ENCODE results near the gene INHBC. TPM values are rescaled to one million over a fixed set of nuclear protein-coding genes. Genes with fewer than 3 reads are reported as not detected.

The INHBC gene, protein sequence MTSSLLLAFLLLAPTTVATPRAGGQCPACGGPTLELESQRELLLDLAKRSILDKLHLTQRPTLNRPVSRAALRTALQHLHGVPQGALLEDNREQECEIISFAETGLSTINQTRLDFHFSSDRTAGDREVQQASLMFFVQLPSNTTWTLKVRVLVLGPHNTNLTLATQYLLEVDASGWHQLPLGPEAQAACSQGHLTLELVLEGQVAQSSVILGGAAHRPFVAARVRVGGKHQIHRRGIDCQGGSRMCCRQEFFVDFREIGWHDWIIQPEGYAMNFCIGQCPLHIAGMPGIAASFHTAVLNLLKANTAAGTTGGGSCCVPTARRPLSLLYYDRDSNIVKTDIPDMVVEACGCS
- not detected in 2 replicates for total RNA-seq

DNA sequence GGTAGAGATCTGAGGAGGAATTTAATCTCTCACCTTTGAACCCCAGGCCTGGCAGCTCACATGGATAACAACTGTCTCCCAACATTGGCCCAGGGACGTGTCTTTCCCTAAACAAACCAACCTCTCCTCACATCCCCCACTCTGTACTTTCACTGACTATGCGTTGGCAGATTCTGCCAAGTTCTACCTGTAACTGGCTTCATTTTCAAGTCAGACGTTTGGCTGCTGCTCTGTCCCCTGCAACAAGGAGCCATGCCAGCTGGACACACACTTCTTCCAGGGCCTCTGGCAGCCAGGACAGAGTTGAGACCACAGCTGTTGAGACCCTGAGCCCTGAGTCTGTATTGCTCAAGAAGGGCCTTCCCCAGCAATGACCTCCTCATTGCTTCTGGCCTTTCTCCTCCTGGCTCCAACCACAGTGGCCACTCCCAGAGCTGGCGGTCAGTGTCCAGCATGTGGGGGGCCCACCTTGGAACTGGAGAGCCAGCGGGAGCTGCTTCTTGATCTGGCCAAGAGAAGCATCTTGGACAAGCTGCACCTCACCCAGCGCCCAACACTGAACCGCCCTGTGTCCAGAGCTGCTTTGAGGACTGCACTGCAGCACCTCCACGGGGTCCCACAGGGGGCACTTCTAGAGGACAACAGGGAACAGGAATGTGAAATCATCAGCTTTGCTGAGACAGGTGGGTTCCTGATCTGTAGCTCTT lies at the start of gene INHBC:
TSS of gene INHBC (plus strand) at position 268 of the 707 bp plus-strand sequence. CDS start at position 371, 103 bp downstream.

DNA sequence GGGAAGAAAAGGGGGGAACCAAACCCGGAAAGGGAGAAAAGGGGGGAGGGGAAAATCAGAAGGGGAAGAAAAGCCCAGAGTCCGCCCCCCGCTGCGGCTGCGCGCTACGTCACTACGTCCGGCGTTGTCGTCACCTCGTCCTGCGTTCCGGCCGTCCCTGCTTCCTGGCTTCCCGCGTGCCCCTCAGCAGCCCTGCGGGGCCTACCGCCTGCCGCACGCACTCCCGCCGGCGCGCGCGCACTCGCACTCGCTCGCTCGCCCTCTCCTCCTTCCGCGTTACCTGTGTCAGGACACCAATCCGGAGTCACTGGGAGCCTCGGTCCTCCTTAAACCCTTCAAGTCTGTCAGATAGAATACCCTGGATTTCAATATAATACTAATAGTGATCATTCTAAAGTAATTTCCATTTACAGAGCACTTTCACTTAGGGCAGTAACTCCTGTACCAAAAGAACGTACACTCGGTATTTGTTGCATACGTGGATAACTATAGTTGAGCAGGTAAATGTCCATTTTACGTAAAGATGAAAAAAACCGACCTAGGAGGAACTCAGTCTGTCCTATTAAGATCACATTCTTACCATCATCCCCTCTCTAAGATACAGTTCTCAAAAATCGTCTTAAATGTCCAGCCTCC lies 3.5 kb upstream of the INHBC start, which contains the start of gene R3HDM2:
TSS of gene R3HDM2 (minus strand) at position 113 of the 636 bp plus-strand sequence. CDS start 120,615 bp downstream, outside the sequence.

DNA sequence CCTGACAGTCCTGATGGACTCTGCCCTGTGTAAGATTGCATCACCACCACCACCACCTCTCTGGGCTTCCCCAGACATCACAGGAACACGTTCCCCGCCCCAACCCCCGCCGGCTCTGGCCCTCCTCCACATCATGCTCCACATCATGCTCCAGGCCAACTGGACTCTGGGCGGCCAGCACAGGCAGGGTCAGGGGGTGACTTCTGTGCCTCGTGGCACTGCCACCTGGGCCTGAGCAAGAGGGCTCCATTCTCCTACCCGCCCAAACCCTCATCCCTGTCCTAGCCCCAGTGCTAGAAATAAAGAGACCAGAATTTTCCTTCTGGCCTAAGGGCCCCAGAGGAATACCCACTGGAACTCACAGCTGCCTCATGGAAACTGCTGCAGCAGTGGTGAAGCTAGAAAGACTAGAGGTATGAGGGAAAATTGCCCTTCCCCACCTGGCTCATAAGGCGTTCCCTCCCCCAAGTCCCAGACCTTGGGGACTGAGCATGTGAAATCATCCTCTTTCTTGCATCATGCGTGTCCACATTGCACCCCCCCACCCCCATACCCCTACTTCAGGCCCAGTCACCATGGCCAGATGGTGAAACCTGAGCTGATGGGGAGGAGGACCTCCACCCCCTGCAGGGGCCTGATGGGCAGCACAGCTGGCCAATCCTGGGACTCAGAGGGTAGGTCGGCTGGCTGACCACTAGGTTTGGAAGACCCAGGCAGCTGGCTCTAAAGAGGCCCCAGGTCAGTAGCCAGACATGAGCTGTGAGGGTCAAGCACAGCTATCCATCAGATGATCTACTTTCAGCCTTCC lies 20.2 kb downstream of the INHBC start, which contains the start of gene INHBE:
TSS of gene INHBE (plus strand) at position 742 of the 808 bp plus-strand sequence. CDS start 230 bp downstream, outside the sequence.

DNA sequence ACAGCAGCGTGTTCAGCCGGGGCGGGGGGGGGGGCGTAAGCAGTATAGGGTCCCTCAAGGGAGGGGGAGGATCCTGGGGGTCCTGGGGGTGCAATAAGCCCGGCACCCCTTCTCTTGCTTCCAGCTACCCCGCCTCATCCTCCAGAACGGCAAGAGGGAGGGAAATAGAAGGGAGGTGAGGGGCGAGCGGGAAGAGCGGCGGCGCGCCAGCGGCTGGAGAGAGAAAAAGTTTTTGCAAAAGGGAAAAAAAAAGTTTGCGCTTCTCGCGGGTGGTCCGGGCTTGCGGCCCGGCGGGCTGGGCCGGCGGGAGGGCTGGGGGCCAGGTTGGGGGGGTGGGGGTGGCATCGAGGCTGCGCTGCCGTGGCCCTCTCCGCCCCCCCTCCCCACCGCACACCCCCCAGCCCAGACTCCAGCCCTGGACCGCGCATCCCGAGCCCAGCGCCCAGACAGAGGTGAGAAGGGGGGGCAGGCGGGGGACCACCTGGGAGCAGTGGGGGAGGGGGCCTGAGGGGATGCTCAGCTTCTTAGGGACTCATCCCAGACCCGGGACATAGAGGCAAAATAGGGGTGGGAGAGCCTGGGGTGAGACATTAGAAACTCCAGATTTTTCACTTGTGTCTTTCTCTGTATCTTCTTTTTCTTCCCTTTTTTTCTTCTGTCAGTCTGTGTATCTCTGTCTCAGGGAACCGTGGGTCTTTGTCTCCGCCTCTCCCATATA lies 25.3 kb downstream of the INHBC start, which contains the start of gene GLI1:
TSS of gene GLI1 (plus strand) at position 36 of the 718 bp plus-strand sequence. CDS start 3,907 bp downstream, outside the sequence.

DNA sequence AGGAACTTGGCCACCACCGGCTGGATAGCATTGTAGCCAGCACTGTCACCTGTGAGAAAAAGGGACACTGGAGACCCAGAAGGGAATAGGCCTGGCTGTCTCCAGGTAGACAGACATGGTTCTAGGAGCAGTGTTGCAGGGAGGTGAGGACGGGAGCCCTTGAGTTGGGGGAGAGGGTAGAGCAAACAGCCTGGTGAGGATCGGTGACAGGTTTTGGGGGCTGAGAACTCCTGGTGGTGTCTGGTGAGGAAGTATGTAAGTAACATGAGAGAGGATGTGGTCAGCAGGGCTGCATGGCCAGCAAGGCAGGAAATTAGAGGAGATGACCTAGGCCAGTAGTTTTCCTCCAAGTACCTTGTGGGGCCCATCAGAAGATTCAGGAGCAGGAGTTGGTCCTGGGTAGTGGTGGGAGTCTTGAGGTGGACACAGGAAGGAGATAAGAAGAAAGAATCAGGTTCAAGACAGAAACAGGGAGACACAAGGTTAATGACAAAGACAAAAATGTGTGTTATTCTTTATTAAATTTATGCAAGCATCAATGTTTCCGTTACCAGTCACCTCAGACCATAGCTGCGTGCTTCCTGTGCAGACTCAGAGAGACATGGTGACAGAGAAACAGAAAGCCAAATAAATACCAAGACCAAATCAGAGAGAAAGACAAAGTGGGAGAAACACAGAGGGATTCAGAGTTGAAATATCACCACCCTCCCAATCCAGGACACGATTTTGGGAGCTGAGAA lies 45.0 kb downstream of the INHBC start, which contains the start of gene ARHGAP9:
TSS of gene ARHGAP9 (minus strand) at position 491 of the 740 bp plus-strand sequence. CDS start at position 31, 460 bp downstream.

DNA sequence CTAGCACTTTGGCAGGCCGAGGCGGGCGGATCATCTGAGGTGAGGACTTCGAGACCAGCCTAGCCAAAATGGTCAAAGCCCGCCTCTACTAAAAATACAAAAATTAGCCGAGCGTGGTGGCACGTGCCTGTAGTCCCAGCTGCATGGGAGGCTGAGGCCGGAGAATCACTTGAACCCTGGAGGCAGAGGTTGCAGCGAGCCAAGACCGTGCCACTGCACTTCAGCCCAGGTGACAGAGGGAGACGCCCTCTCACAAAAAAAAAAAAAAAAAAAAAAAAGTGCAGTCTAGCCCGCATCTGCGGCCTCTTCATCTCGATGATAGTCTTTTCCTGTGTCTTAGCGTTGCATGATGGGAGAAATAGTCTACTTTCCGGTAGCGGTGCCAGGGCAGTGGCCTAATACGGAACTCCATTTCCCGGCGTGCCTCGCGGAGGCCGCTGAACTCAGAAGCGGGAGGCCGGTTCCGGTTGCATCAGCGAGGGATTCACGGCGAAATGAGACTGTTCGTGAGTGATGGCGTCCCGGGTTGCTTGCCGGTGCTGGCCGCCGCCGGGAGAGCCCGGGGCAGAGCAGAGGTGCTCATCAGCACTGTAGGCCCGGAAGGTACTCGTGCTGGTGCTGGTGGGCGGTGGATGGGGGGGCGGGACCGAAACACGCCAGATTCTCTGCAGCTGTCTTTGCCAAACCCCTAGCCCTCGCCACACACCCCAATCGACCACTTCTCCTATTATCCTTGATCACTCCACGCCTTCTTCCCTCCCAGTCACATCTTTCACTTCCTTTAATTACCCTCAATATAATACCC lies 53.2 kb downstream of the INHBC start, which contains the start of gene MARS1:
TSS of gene MARS1 (plus strand) at position 472 of the 805 bp plus-strand sequence. CDS start at position 495, 23 bp downstream.

Other genes starting within 250 kb of the INHBC start
- gene NXPH4, start 218.0 kb upstream of the INHBC start, total RNA-seq = not detected in 2 replicates
- gene SHMT2, start 205.1 kb upstream of the INHBC start, total RNA-seq = 113 and 130 TPM in 2 replicates
- gene STAC3, start 183.6 kb upstream of the INHBC start, total RNA-seq = not detected in 2 replicates
- gene R3HDM2, start 3.7 kb upstream of the INHBC start, total RNA-seq = 9.6 TPM in 2 replicates
- gene INHBE, start 20.5 kb downstream of the INHBC start, total RNA-seq = 0.05 TPM in 1 of 2 replicates, not detected in the other
- not detected in 2 replicates for gene GLI1, start 25.0 kb downstream of the INHBC start, total RNA-seq
- gene ARHGAP9, start 45.1 kb downstream of the INHBC start, total RNA-seq = not detected in 2 replicates
- gene MARS1, start 53.3 kb downstream of the INHBC start, total RNA-seq = 101 and 103 TPM in 2 replicates
- gene DDIT3, start 85.7 kb downstream of the INHBC start, total RNA-seq = 12.1 and 15.1 TPM in 2 replicates
- 5.1 and 10.9 TPM in 2 replicates for gene MBD6, start 88.0 kb downstream of the INHBC start, total RNA-seq
- gene DCTN2, start 112.4 kb downstream of the INHBC start, total RNA-seq = 196 and 201 TPM in 2 replicates
- 0.07 TPM in 1 of 2 replicates, not detected in the other for gene KIF5A, start 115.3 kb downstream of the INHBC start, total RNA-seq
- gene PIP4K2C, start 156.4 kb downstream of the INHBC start, total RNA-seq = 4.7 and 5.6 TPM in 2 replicates
- gene DTX3, start 170.0 kb downstream of the INHBC start, total RNA-seq = 0.40 and 2.0 TPM in 2 replicates
- gene ARHGEF25, start 176.7 kb downstream of the INHBC start, total RNA-seq = 0.07 and 0.15 TPM in 2 replicates
- 0.13 TPM in 1 of 2 replicates, not detected in the other for gene B4GALNT1, start 198.4 kb downstream of the INHBC start, total RNA-seq